ENCODE results near the gene ESR1.

DNA sequence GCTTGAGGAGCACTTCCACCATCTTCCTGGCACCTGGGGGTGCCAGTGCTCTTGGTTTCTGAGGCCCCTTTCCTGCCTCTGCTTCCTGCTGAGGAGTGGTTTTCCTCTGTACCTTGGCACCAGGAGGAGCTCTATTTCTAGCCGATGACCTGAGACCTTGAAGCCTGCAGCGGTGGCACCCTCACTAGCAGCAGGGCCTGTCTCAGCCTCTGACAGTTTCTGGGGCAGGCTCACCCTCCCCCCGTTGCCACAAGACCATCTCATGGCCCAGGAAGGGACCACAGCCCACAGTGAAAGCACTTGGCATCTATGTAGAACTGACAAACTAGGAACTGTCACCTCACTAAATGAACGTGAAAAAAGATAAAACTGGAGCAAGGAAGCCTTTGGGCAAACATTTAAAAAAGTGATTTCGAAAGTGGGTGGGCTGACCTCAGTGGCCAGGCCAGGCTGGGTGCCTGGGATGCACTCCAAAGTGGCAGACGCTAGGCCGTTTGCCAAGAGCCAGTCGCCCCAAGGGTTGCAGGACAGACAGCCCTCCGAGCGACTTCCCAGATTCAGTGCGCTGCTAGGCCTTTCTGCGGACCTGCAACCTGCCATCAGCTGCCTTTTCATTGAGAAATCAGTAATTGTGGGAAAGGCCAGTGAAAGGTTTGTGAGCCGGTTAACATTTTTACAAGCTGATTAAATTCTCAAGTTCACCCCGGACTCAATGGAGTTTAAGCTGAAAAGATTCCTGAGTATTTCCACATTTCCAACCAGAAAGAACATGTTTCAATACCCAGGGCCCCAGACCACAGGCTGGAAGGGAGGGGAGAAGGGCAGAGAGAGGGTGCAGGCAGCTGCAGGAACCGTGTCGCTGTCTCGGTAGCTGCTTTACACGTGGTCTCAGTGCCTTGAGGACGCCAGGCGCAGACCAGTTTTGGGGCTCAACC lies 303.7 kb downstream of the ESR1 start:
- TF ChIP-seq YY1 (IDR thresholded peaks at IDR 0.05; ENCODE audit: insufficient read depth, insufficient read length) (no peak), ZNF274 (IDR thresholded peaks at IDR 0.05; ENCODE audit: low read depth, low read length) (no peak), SUZ12 (IDR thresholded peaks at IDR 0.05; ENCODE audit: extremely low read depth, insufficient read depth, insufficient read length) (no peak)
